WTC11 (cell line): ENCODE measurements around the gene PAFAH2.

ENCODE experiments used
- ATF2 ChIP-seq: sonication (generic); formaldehyde crosslinking; IDR thresholded peaks from 2 replicates; pipeline ENCODE4 v1.8.1; 2022; ENCODE audit warnings: low read depth, missing genetic modification reagents, borderline replicate concordance
- E2F5 ChIP-seq: sonication (generic); formaldehyde crosslinking; IDR thresholded peaks from 2 replicates; pipeline ENCODE4 v1.8.1; 2022; ENCODE audit warnings: mild to moderate bottlenecking, moderate library complexity, missing genetic modification reagents
- OVOL2 ChIP-seq: fragments of 250-450 bp; sonication (Bioruptor Pico); IDR thresholded peaks from 2 replicates; pipeline ENCODE4 v1.9.0; 2021; ENCODE audit warnings: mild to moderate bottlenecking, borderline replicate concordance
- SP1 ChIP-seq: sonication (generic); formaldehyde crosslinking; conservative IDR thresholded peaks from 2 replicates; pipeline ENCODE4 v1.8.1; 2022; ENCODE audit warnings: missing genetic modification reagents
- USF2 ChIP-seq: sonication (generic); formaldehyde crosslinking; IDR thresholded peaks from 2 replicates; pipeline ENCODE4 v1.8.1; 2023; ENCODE audit warnings: mild to moderate bottlenecking, missing genetic modification reagents, moderate library complexity
- ZNF138 ChIP-seq: sonication (generic); formaldehyde crosslinking; conservative IDR thresholded peaks from 2 replicates; pipeline ENCODE4 v1.8.1; 2022; ENCODE audit warnings: mild to moderate bottlenecking, moderate library complexity, missing genetic modification reagents
- ZNF232 ChIP-seq: sonication (generic); formaldehyde crosslinking; IDR thresholded peaks from 2 replicates; pipeline ENCODE4 v1.8.0; 2022; ENCODE audit warnings: mild to moderate bottlenecking, missing genetic modification reagents
- ZNF671 ChIP-seq: fragments of 250-450 bp; sonication (Bioruptor Pico); IDR thresholded peaks from 2 replicates; pipeline ENCODE4 v1.8.0; 2021; ENCODE audit warnings: mild to moderate bottlenecking
- TF ChIP-seq, protein P1 (sequence below): fragments of 200-600 bp; IDR thresholded peaks from 2 replicates; pipeline ENCODE4 v1.8.0; 2022; ENCODE audit warnings: antibody characterized with exemption

DNA sequence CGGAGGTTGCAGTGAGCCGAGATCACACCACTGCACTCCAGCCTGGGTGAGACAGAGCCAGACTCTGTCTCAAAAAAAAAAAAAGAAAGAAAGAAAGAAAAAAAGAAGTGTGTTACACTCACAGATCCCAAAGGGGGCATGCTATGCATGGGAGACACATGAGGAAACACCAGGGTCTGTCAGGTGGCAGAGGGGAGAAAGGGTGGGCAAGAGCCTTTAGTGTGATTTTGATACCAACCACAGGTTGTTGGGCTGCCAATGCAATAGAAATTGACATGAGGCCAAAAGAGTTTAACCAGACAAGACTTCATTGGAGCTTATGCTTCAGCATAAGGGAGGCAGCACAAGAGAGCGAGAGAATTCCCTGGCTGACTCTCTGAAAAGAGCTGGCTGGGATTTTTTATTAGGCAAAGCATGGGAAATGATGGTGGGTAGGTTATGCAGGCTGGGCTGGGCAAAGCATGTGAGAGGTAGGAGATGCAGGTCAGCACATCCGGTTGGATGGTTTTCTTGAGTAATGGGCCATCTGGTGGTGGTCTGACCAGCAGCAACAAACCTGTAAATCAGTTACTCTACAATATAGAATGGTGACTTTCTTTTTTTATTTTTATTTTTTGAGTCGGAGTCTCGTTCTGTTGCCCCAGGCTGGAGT is 12.1 kb upstream of the PAFAH2 start:
- TF ChIP-seq, protein P1, sequence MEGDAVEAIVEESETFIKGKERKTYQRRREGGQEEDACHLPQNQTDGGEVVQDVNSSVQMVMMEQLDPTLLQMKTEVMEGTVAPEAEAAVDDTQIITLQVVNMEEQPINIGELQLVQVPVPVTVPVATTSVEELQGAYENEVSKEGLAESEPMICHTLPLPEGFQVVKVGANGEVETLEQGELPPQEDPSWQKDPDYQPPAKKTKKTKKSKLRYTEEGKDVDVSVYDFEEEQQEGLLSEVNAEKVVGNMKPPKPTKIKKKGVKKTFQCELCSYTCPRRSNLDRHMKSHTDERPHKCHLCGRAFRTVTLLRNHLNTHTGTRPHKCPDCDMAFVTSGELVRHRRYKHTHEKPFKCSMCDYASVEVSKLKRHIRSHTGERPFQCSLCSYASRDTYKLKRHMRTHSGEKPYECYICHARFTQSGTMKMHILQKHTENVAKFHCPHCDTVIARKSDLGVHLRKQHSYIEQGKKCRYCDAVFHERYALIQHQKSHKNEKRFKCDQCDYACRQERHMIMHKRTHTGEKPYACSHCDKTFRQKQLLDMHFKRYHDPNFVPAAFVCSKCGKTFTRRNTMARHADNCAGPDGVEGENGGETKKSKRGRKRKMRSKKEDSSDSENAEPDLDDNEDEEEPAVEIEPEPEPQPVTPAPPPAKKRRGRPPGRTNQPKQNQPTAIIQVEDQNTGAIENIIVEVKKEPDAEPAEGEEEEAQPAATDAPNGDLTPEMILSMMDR, result no peak
- no peak for TF ChIP-seq OVOL2 (CRISPR knock-in tag)
- no peak for TF ChIP-seq ZNF232 (CRISPR knock-in tag)
- no peak for TF ChIP-seq USF2 (CRISPR knock-in tag)
- TF ChIP-seq ATF2 (CRISPR knock-in tag), result no peak
- no peak for TF ChIP-seq ZNF138 (CRISPR knock-in tag)
- no peak for TF ChIP-seq SP1
- TF ChIP-seq E2F5, result no peak
- no peak for TF ChIP-seq ZNF671 (CRISPR knock-in tag)
